NCI-H1436 (cell line): ENCODE data around the gene TTBK2.
"Not testable (repeated sequence)": the region's sequence is repeated elsewhere in the genome, so short reads cannot be mapped to it uniquely, and the experiment has no call there.

Experiments used
- DNase-seq: peaks from one replicate; lab custom pipeline; 2025; lab: John Stamatoyannopoulos, UW

TTBK2 gene

GRCh38 chr15:42903388-42904324 lies 16.9 kb downstream of the TTBK2 start:
- no peak for DNase-seq

- DNase-seq: not testable (repeated sequence)
These were observed 26.7 kb downstream of the TTBK2 start for GRCh38 chr15:42893911-42894310.

GRCh38 chr15:42891569-42891968 lies 29.0 kb downstream of the TTBK2 start:
- DNase-seq: no peak

GRCh38 chr15:42890161-42890913 lies 30.2 kb downstream of the TTBK2 start:
- DNase-seq: no peak

GRCh38 chr15:42887384-42887783 lies 33.2 kb downstream of the TTBK2 start:
- DNase-seq: not testable (repeated sequence)

- DNase-seq: no peak
These were observed 40.5 kb downstream of the TTBK2 start for GRCh38 chr15:42880121-42880520.

- no peak for DNase-seq
These were observed 41.1 kb downstream of the TTBK2 start for GRCh38 chr15:42879443-42879842.

GRCh38 chr15:42876224-42876623 lies 44.4 kb downstream of the TTBK2 start:
- DNase-seq: no peak

- no peak for DNase-seq
These were observed 51.9 kb downstream of the TTBK2 start for GRCh38 chr15:42868683-42869082.

- DNase-seq: no peak
These were observed 56.9 kb downstream of the TTBK2 start for GRCh38 chr15:42863572-42864239.

GRCh38 chr15:42858999-42859789 lies 61.4 kb downstream of the TTBK2 start:
- DNase-seq: no peak

- DNase-seq: no peak
These were observed 62.0 kb downstream of the TTBK2 start for GRCh38 chr15:42858540-42858939.

- no peak for DNase-seq
These were observed 66.0 kb downstream of the TTBK2 start for GRCh38 chr15:42854576-42854975.

GRCh38 chr15:42849836-42850235 lies 70.7 kb downstream of the TTBK2 start:
- no peak for DNase-seq

- DNase-seq: no peak
These were observed 71.7 kb downstream of the TTBK2 start for GRCh38 chr15:42848846-42849245.

GRCh38 chr15:42846647-42847046 lies 73.9 kb downstream of the TTBK2 start:
- no peak for DNase-seq

GRCh38 chr15:42845581-42845980 lies 75.0 kb downstream of the TTBK2 start:
- DNase-seq: no peak

GRCh38 chr15:42843699-42844098 lies 76.9 kb downstream of the TTBK2 start:
- no peak for DNase-seq

GRCh38 chr15:42836251-42836650 lies 84.3 kb downstream of the TTBK2 start:
- DNase-seq: no peak

- DNase-seq: no peak
These were observed 88.0 kb downstream of the TTBK2 start for GRCh38 chr15:42832576-42832975.

GRCh38 chr15:42826251-42826890 lies 94.2 kb downstream of the TTBK2 start:
- no peak for DNase-seq
